ENCODE measurements around the gene CHRND.
"Not testable (repeated sequence)": the region's sequence is repeated elsewhere in the genome, so short reads cannot be mapped to it uniquely, and the experiment has no call there.

The CHRND gene

DNA sequence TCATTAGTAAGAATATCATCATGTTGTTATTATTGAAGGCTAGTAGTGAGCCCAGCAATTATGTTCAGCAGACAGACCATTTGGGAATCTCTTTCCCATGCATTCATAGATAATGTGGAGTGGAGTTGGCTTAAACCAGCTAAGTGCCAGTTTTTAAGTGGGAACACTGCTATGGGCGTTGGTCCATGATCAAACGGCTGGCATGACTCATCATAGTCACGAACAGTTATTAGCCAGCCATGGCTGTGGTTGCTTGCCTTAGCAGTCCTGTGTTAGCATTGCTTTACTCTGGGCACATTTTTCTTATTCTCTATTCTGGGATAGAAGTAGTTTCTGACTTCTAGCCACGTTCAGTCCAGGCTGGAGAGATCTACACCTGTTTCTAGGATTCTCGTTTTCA is 42.2 kb downstream of the CHRND start:
- Mint-ChIP-seq H3K27me3 (ENCODE audit: low read depth) (no peaks in the 10 kb centered on the region), H3K9me3 (no peaks in the 10 kb centered on the region), H3K4me3 (no peak overlapping the region), H3K27ac (no peak overlapping the region), H3K4me1 (peaks cover 31% of the 10 kb centered on the region), H3K36me3 (ENCODE audit: low read depth) (peaks cover 80% of the 10 kb centered on the region)
- TF ChIP-seq, protein P1, sequence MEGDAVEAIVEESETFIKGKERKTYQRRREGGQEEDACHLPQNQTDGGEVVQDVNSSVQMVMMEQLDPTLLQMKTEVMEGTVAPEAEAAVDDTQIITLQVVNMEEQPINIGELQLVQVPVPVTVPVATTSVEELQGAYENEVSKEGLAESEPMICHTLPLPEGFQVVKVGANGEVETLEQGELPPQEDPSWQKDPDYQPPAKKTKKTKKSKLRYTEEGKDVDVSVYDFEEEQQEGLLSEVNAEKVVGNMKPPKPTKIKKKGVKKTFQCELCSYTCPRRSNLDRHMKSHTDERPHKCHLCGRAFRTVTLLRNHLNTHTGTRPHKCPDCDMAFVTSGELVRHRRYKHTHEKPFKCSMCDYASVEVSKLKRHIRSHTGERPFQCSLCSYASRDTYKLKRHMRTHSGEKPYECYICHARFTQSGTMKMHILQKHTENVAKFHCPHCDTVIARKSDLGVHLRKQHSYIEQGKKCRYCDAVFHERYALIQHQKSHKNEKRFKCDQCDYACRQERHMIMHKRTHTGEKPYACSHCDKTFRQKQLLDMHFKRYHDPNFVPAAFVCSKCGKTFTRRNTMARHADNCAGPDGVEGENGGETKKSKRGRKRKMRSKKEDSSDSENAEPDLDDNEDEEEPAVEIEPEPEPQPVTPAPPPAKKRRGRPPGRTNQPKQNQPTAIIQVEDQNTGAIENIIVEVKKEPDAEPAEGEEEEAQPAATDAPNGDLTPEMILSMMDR (IDR thresholded peaks at IDR 0.05; ENCODE audit: unreplicated experiment in 3 of 3) = no peak

DNA sequence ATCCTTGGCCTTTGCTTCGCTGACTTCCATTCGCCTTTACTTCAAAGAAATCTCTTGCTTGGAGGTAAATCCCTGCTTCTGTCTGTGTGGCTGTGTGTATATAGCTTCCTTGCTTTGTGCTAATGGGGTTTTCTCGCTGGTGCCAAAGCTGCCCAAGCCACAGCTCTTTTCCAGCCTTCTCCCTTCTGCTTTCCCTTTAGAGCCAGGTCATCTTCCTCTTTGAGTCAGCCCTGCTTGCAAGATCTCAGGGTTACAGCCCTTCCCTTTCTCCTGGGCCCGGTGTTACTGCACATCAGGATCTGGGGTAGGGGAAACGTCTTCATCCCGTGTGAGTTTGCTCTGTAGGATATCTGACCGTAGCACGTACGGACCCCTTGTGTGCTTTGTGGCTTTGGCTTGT is 43.6 kb downstream of the CHRND start:
- Mint-ChIP-seq H3K36me3 (ENCODE audit: low read depth) (peaks cover 77% of the 10 kb centered on the region), H3K27ac (peak overlapping the region in 1 of 3 experiments; percentile 6), H3K9me3 (no peaks in the 10 kb centered on the region), H3K4me1 (peaks cover 44% of the 10 kb centered on the region), H3K4me3 (no peak overlapping the region), H3K27me3 (ENCODE audit: low read depth) (no peaks in the 10 kb centered on the region)
- TF ChIP-seq, protein P1 (IDR thresholded peaks at IDR 0.05; ENCODE audit: unreplicated experiment in 3 of 3) = no peak

DNA sequence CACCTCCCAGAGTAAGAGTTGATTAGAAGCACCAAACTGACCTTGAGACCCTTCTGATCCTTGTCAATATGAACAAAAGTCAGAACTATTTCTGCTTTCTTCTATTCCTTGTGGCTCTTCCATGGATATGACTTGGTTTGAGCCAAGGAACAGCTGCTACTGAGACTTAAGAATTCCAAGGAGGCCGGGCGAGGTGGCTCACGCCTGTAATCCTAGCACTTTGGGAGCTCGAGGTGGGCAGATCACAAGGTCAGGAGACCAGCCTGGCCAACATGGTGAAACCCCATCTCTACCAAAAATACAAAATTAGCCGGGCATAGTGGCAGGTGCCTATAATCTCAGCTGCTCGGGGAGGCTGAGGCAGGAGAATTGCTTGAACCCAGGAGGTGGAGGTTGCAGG is 44.5 kb downstream of the CHRND start:
- peaks cover 77% of the 10 kb centered on the region for H3K36me3 Mint-ChIP-seq (ENCODE audit: low read depth)
- not testable (repeated sequence) for H3K9me3 Mint-ChIP-seq; H3K4me3 Mint-ChIP-seq; H3K27me3 Mint-ChIP-seq (ENCODE audit: low read depth)
- H3K27ac Mint-ChIP-seq = peak overlapping the region; percentile 6 to 63 (median 38)
- peaks cover 53% of the 10 kb centered on the region for H3K4me1 Mint-ChIP-seq

DNA sequence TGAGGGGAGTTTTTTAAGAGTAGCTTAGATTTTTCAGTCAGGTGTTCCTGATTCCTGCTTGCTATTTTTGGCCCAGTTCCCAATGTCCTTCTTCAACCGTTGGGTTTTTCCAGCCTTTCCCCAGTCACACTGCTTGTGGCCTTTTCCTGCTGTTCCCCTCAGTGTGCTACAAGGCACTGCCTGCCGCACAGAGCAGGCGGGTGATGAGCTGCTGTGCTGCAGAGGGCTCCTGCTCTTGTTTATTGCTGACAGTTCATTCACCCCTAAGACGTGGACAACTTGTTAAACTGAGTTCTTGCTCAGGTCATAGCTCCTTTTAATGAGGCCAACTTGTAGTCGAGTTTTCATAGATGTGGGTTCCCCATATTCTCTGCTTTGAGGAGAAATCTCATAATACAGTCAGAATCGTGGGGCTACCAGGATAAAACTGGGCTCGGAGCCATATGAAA is 45.1 kb downstream of the CHRND start:
- Mint-ChIP-seq H3K4me1 (peaks cover 53% of the 10 kb centered on the region), H3K27me3 (ENCODE audit: low read depth) (no peaks in the 10 kb centered on the region), H3K36me3 (ENCODE audit: low read depth) (peaks cover 72% of the 10 kb centered on the region), H3K4me3 (no peak overlapping the region), H3K9me3 (no peaks in the 10 kb centered on the region), H3K27ac (peak overlapping the region in 2 of 3 experiments; percentile 63 to 66)
- TF ChIP-seq, protein P1 (IDR thresholded peaks at IDR 0.05; ENCODE audit: unreplicated experiment in 3 of 3) = no peak

DNA sequence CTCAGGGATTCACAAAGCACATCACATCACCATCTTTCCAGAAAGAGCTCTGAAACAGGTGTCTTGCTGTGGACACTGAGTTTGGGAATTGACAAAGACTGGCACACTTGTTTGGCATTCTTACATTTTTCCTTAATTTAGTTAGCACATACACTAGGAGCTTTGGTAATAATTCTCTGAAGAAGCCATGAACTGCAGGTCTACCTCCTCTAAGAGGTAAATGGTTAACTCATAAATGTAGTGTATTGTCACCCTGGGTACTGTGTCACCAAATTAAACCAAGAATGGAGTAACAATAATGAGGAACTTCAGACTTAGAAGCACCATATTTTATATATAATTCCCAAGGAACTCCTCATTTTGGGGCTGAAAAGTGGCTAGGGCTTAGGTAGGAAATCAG is 47.1 kb downstream of the CHRND start:
- Mint-ChIP-seq H3K36me3 (ENCODE audit: low read depth) (peaks cover 63% of the 10 kb centered on the region), H3K4me1 (peaks cover 67% of the 10 kb centered on the region), H3K27me3 (ENCODE audit: low read depth) (no peaks in the 10 kb centered on the region), H3K4me3 (no peak overlapping the region), H3K9me3 (no peaks in the 10 kb centered on the region), H3K27ac (peak overlapping the region; percentile 71 to 90 (median 87))
- TF ChIP-seq, protein P1 (IDR thresholded peaks at IDR 0.05; ENCODE audit: unreplicated experiment in 3 of 3) = no peak

DNA sequence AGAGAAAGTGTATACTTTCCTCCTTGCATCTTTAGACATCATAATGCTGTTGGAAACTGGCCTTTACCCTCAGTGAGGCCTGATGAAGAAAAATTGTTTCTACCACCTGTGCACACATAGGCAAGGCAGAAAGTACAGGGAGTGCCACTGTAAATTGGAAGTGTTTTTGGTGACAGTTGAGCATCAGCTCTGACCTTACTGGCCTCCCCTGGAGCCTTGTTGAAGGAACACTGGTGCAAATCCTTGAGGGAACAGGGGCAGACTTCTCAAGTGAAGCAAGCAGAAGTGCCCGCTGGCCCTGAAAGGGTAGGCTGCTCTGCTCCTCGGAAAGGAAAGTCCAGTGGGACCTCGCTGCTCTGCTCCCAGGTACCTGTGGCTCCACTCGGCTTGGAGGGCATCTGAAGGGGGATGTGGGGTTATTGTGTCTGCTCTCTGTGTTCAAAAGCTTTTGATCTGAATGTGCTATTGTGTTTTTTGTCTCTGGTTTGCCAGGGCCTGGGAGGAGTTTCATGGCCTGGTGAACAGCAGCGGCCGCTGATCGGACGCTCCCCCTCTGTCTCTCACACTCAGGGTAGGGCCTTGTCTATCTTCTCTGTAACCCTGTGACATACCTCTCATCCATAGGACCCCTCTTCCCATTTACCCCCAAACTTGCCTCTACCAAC is 47.9 kb downstream of the CHRND start:
- Mint-ChIP-seq H3K27me3 (ENCODE audit: low read depth) (no peaks in the 10 kb centered on the region), H3K36me3 (ENCODE audit: low read depth) (peaks cover 58% of the 10 kb centered on the region), H3K27ac (peak overlapping the region; percentile 49 to 90 (median 87)), H3K4me1 (peaks cover 74% of the 10 kb centered on the region), H3K9me3 (no peaks in the 10 kb centered on the region), H3K4me3 (no peak overlapping the region)
- TF ChIP-seq, protein P1 (IDR thresholded peaks at IDR 0.05; ENCODE audit: unreplicated experiment in 3 of 3) = no peak
